ENCODE data around the gene BRCC3.

BRCC3 gene

GRCh38 chrX:155046129-155046810 is 25.0 kb upstream of the BRCC3 start:
- H3K36me3 ChIP-seq (ENCODE audit: control insufficient read depth, low read depth, low read length): no peaks in the 10 kb centered on the region
- H3K27ac ChIP-seq (ENCODE audit: low read length): no peak overlapping the region
- H3K9ac ChIP-seq (ENCODE audit: low read length): no peak overlapping the region
- no peak overlapping the region for H3K4me3 ChIP-seq (ENCODE audit: low read length)
- no peaks in the 10 kb centered on the region for H3K27me3 ChIP-seq (ENCODE audit: control insufficient read depth, insufficient read depth, low read length)
- peaks cover 40% of the 10 kb centered on the region for H3K9me3 ChIP-seq (ENCODE audit: control insufficient read depth, low read depth, low read length)
- H3K4me1 ChIP-seq (ENCODE audit: control insufficient read depth, low read depth, low read length): no peaks in the 10 kb centered on the region

- Histone ChIP-seq H3K36me3 (ENCODE audit: control insufficient read depth, low read depth, low read length) (no peaks in the 10 kb centered on the region), H3K4me1 (ENCODE audit: control insufficient read depth, low read depth, low read length) (no peaks in the 10 kb centered on the region), H3K4me3 (ENCODE audit: low read length) (no peak overlapping the region), H3K27me3 (ENCODE audit: control insufficient read depth, insufficient read depth, low read length) (no peaks in the 10 kb centered on the region), H3K27ac (ENCODE audit: low read length) (no peak overlapping the region), H3K9me3 (ENCODE audit: control insufficient read depth, low read depth, low read length) (peaks cover 44% of the 10 kb centered on the region), H3K9ac (ENCODE audit: low read length) (no peak overlapping the region)
Observed at GRCh38 chrX:155046811-155047528, 24.3 kb upstream of the BRCC3 start.

DNA sequence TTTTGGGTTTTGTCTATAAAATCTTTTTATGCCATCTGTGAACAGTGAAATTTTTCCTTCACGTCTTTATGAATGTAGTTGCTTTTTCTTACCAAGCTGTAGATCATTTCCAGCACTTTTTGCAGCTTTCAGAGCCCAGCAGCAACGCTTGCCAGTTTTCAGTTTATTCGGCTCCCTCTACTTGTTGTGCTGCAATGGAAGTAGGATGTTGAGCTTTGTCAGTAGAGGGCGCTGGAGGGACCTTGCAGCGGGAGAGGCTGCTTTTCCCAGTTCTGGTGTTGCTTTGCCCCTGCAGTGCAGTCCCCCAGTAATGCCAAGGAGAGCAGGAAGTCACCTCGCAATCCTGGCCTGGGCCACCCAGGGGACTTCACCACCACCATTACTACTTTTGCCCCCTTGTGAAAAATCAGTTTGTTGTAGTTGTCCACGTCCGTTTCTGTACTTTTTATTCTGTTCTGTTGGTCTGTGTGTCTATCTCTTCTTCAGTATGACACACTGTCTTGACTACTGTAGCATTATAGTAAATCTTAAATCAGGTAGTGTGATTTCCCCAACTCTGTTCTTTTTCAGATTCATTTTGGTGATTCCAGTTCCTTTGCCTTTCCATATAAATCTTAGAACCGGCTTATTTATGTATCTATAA is 22.2 kb upstream of the BRCC3 start:
- Histone ChIP-seq H3K27ac (ENCODE audit: low read length) (no peak overlapping the region), H3K36me3 (ENCODE audit: control insufficient read depth, low read depth, low read length) (no peaks in the 10 kb centered on the region), H3K4me1 (ENCODE audit: control insufficient read depth, low read depth, low read length) (no peaks in the 10 kb centered on the region), H3K4me3 (ENCODE audit: low read length) (no peak overlapping the region), H3K9me3 (ENCODE audit: control insufficient read depth, low read depth, low read length) (peaks cover 32% of the 10 kb centered on the region), H3K9ac (ENCODE audit: low read length) (no peak overlapping the region), H3K27me3 (ENCODE audit: control insufficient read depth, insufficient read depth, low read length) (no peaks in the 10 kb centered on the region)

DNA sequence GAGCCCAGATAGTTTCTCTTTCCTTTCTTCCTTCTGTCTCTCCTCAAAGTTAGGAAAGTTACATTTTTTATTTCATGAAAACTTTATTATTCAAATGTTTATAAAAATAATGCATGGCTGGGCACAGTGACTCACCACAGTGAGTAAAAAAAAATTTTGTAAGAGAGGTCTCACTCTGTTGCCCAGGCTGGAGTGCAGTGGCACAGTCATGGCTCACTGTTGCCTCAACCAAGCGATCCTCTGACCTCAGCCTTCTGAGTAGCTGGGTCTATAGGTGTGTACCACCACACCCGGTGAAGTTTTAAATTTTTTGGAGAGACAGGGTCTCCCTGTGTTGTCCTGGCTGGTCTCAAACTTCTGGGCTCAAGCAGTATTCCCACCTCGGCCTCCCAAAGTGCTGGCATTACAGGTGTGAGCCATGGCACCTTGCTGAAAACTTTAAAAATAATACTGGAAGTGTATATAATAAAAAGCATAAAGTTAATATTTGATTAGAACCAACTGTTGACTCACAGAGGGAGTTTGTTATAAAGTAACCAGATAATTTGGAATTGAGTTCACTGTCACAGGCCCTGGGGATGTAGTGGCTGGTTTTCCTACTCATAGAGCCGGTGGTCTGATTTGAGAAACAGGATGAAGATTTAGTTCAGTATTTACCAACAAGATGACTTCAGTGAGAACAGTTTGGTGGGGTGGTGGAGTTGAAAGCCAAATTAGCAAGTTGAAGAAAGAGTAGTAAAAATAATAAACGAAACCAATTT is 18.4 kb upstream of the BRCC3 start:
- Histone ChIP-seq H3K27me3 (ENCODE audit: control insufficient read depth, insufficient read depth, low read length) (no peaks in the 10 kb centered on the region), H3K36me3 (ENCODE audit: control insufficient read depth, low read depth, low read length) (peaks cover 3% of the 10 kb centered on the region), H3K27ac (ENCODE audit: low read length) (no peak overlapping the region), H3K4me1 (ENCODE audit: control insufficient read depth, low read depth, low read length) (no peaks in the 10 kb centered on the region), H3K9ac (ENCODE audit: low read length) (no peak overlapping the region), H3K4me3 (ENCODE audit: low read length) (no peak overlapping the region), H3K9me3 (ENCODE audit: control insufficient read depth, low read depth, low read length) (peaks cover 29% of the 10 kb centered on the region)

DNA sequence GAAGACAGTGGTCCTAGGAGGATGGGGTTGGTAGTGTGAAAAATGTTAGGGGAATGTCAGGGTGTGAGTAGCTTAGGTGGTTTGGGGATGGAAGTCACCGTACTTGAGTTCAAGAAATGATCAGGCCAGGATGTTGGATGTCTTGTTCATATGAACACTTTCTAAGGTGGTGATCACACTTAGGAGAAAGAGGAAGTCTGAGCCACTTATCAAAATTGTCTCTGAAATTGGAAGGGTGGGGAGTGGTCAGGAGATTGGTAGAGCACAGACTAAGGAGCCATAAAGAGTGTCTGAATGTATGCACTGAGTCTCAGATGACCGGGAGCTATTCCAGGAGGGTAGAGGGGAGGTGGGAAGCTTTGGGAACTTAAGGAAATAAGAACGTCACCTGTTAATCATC is 17.7 kb upstream of the BRCC3 start:
- Histone ChIP-seq H3K36me3 (ENCODE audit: control insufficient read depth, low read depth, low read length) (peaks cover 3% of the 10 kb centered on the region), H3K27me3 (ENCODE audit: control insufficient read depth, insufficient read depth, low read length) (no peaks in the 10 kb centered on the region), H3K9me3 (ENCODE audit: control insufficient read depth, low read depth, low read length) (peaks cover 29% of the 10 kb centered on the region), H3K4me3 (ENCODE audit: low read length) (no peak overlapping the region), H3K4me1 (ENCODE audit: control insufficient read depth, low read depth, low read length) (no peaks in the 10 kb centered on the region), H3K27ac (ENCODE audit: low read length) (no peak overlapping the region), H3K9ac (ENCODE audit: low read length) (no peak overlapping the region)

DNA sequence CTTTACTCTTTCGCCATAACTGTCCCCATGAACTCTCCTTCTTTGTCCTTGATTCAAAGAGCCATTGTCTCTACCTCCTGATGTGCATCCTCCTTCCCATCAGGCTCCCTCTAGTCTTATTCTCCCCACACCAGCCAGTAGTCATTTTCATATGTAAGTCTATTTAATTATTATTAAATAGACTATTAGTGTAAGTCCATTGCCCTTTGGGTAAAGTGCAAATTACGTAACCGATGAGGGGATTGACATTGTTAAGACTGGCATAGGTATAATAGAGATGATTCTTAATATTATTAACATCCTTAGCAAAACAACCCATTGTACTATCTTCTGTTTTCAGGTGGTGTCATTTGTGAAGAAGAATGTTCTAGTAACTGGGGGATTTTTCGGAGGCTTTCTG is 17.1 kb upstream of the BRCC3 start:
- peaks cover 25% of the 10 kb centered on the region for H3K9me3 ChIP-seq (ENCODE audit: control insufficient read depth, low read depth, low read length)
- no peaks in the 10 kb centered on the region for H3K4me1 ChIP-seq (ENCODE audit: control insufficient read depth, low read depth, low read length)
- H3K27me3 ChIP-seq (ENCODE audit: control insufficient read depth, insufficient read depth, low read length): no peaks in the 10 kb centered on the region
- H3K4me3 ChIP-seq (ENCODE audit: low read length): no peak overlapping the region
- H3K9ac ChIP-seq (ENCODE audit: low read length): no peak overlapping the region
- peaks cover 3% of the 10 kb centered on the region for H3K36me3 ChIP-seq (ENCODE audit: control insufficient read depth, low read depth, low read length)
- H3K27ac ChIP-seq (ENCODE audit: low read length): no peak overlapping the region

- Histone ChIP-seq H3K9ac (ENCODE audit: low read length) (no peak overlapping the region), H3K9me3 (ENCODE audit: control insufficient read depth, low read depth, low read length) (peaks cover 25% of the 10 kb centered on the region), H3K27ac (ENCODE audit: low read length) (no peak overlapping the region), H3K36me3 (ENCODE audit: control insufficient read depth, low read depth, low read length) (peaks cover 6% of the 10 kb centered on the region), H3K4me1 (ENCODE audit: control insufficient read depth, low read depth, low read length) (no peaks in the 10 kb centered on the region), H3K27me3 (ENCODE audit: control insufficient read depth, insufficient read depth, low read length) (no peaks in the 10 kb centered on the region), H3K4me3 (ENCODE audit: low read length) (no peak overlapping the region)
Observed at GRCh38 chrX:155055494-155055893, 15.8 kb upstream of the BRCC3 start.

- Histone ChIP-seq H3K27ac (ENCODE audit: low read length) (no peak overlapping the region), H3K27me3 (ENCODE audit: control insufficient read depth, insufficient read depth, low read length) (no peaks in the 10 kb centered on the region)
Observed at GRCh38 chrX:155056471-155056870, 14.8 kb upstream of the BRCC3 start.

DNA sequence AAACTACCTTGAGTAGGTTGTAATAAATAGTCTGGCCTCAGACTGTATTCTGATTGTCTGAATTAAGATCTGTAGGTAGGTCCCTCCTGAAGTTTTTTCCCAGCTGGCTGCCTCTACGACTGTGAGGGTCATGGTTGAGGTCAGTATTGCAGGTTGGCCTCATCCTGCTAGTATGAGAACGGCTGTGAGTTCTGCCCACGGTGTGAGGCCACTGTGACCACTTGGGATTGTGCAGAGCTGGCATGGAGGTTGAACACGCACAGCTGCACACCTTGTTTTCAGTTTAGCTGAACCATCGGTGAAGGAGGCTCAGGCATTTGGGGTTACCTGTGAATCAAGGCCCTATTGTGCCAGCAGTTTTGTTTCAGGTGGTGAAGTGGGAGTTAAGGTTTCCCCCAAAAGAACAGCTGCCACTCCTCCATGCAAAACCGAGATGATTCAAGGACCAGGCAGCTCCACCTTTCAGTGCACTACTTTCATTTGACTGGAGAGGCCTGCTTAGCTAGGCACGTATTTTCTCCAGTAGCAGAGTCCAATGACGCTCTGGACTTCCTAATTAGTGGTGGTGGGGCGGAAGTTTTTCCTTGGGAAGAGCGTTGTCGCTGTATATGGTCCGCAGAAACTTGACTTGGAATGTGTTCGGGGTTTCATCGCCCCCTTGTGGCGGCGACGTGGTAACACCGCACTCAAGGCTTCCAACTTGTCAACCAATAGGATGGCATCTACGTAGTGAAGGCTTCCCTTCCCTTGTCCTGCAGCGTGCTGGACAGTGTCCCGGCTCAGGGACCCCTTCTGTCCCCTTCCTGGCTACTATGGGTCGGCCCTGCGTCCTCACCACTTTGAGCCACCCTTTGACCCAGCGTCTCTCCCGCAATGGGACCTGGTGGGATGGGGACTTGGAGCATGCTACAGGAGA is 14.2 kb upstream of the BRCC3 start:
- no peak overlapping the region for H3K9ac ChIP-seq (ENCODE audit: low read length)
- H3K27me3 ChIP-seq (ENCODE audit: control insufficient read depth, insufficient read depth, low read length): no peaks in the 10 kb centered on the region
- peaks cover 6% of the 10 kb centered on the region for H3K36me3 ChIP-seq (ENCODE audit: control insufficient read depth, low read depth, low read length)
- no peak overlapping the region for H3K27ac ChIP-seq (ENCODE audit: low read length)
- no peaks in the 10 kb centered on the region for H3K4me1 ChIP-seq (ENCODE audit: control insufficient read depth, low read depth, low read length)
- peak overlapping the region; percentile 33 for H3K4me3 ChIP-seq (ENCODE audit: low read length)
- peaks cover 20% of the 10 kb centered on the region for H3K9me3 ChIP-seq (ENCODE audit: control insufficient read depth, low read depth, low read length)

More at GRCh38 chrX:155056471-155056870, 14.8 kb upstream of the BRCC3 start:
- Histone ChIP-seq H3K4me1 (ENCODE audit: control insufficient read depth, low read depth, low read length) (no peaks in the 10 kb centered on the region), H3K9me3 (ENCODE audit: control insufficient read depth, low read depth, low read length) (peaks cover 25% of the 10 kb centered on the region), H3K36me3 (ENCODE audit: control insufficient read depth, low read depth, low read length) (peaks cover 6% of the 10 kb centered on the region), H3K4me3 (ENCODE audit: low read length) (no peak overlapping the region), H3K9ac (ENCODE audit: low read length) (no peak overlapping the region)

DNA sequence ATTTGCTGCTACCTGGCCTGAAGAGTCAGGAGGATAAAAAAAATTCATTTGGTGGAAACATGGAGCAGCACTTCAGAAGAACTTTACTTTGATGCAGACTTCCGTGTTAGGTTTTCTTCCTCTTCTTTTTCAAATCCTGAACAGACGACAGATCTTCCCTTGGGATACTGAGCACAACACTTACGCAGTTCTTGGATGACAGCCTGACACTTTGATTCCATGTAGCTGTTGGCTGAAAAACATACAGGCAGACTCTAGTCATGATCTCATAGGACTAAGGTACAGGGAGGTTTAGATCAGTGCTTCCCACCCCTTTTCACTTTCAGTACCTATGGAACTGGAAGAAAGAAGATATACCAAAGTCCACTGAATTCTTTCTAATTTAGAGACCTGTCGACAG is 9.5 kb upstream of the BRCC3 start:
- Histone ChIP-seq H3K27ac (ENCODE audit: low read length) (no peak overlapping the region), H3K4me3 (ENCODE audit: low read length) (no peak overlapping the region), H3K27me3 (ENCODE audit: control insufficient read depth, insufficient read depth, low read length) (no peaks in the 10 kb centered on the region), H3K9ac (ENCODE audit: low read length) (no peak overlapping the region), H3K9me3 (ENCODE audit: control insufficient read depth, low read depth, low read length) (peaks cover 23% of the 10 kb centered on the region), H3K4me1 (ENCODE audit: control insufficient read depth, low read depth, low read length) (no peaks in the 10 kb centered on the region), H3K36me3 (ENCODE audit: control insufficient read depth, low read depth, low read length) (peaks cover 3% of the 10 kb centered on the region)

Data from iPS-18a (cell line).